Uterine smooth muscle cell (primary cell): ENCODE measurements around the gene FAM114A2. TPM values are rescaled to one million over a fixed set of nuclear protein-coding genes. Genes with fewer than 3 reads are reported as not detected.

ENCODE experiments used
- total RNA-seq: library from RNA; depleted of rRNA; stranded (reverse); fragments of >200 nt; gene quantifications from 2 replicates; pipeline ENCODE4 v1.2.3, GENCODE V29; 2014

The FAM114A2 gene
- total RNA-seq = 38.0 and 40.2 TPM in 2 replicates

GRCh38 chr5:154038707-154039457 lies at the start of gene FAM114A2, which contains the start of gene MFAP3:
Gene FAM114A2, minus strand, starts transcription at chr5:154038910. Its CDS starts 3,957 bp downstream, at chr5:154034953.
Gene MFAP3, plus strand, starts transcription at chr5:154038967. Its CDS starts 10,756 bp downstream, at chr5:154049723.

Other genes starting within 250 kb of the FAM114A2 start
- gene MFAP3, start 57 bp upstream of the FAM114A2 start, total RNA-seq = 44.0 and 49.9 TPM in 2 replicates
- 10.0 and 23.2 TPM in 2 replicates for gene GALNT10, start 151.8 kb upstream of the FAM114A2 start, total RNA-seq